ENCODE data around the gene BOK.

The BOK gene

DNA sequence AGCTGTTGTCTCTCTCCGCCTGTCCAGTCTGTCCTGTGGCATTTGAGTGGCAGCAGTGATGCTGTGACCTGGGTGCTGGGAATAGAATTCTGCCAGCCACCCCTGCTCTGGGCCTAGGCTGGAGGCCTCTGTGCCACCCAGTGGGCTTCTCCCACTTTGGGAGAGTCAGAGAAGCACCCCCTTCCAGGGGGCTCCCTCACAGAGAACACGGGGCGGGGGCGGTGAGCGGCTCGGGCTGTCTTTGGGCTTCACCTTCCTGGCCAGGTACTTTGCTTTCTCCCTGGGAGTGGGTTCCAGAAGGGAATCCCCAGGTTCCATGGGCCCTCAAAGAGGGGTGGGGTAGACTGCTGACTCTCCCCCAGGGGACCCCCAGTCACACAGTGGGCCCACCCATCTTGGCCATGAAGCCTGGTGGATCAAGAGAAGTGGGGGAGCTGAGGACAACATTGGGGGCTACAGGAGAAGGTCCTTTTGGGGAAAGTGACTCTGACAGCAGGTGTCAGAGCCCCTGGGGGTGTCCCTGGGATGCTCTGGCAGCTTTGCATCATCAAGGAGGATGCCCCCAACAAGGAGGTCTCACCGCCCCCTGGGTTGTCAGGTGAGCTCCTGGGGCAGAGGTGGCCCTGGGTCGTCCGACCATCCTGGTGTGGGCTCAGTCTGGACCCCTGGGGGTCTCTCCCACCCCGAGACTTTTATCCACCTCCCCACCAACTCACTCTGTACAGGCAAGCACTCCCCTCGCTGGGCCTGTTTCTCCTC, 18.8 kb upstream of the BOK start:
- no peak for DNase-seq

DNA sequence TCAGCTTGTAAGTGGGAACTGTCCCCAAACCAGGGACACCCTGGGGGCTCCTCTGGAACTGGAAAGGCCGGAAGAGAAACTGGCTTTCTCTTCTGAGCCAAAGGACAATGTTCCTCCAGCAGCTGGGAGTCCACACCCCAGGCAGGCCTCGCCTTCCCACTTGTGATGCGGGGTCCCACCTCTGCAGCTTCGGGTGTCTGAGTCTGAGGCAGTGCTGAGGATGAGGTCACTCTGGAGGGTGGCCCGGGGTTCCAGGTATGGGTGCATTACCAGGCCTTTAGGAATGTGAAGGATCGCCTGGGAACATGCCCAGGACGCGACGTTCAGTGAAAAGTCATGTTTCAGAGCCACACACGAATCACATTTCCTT, 18.2 kb upstream of the BOK start:
- DNase-seq, result no peak

DNA sequence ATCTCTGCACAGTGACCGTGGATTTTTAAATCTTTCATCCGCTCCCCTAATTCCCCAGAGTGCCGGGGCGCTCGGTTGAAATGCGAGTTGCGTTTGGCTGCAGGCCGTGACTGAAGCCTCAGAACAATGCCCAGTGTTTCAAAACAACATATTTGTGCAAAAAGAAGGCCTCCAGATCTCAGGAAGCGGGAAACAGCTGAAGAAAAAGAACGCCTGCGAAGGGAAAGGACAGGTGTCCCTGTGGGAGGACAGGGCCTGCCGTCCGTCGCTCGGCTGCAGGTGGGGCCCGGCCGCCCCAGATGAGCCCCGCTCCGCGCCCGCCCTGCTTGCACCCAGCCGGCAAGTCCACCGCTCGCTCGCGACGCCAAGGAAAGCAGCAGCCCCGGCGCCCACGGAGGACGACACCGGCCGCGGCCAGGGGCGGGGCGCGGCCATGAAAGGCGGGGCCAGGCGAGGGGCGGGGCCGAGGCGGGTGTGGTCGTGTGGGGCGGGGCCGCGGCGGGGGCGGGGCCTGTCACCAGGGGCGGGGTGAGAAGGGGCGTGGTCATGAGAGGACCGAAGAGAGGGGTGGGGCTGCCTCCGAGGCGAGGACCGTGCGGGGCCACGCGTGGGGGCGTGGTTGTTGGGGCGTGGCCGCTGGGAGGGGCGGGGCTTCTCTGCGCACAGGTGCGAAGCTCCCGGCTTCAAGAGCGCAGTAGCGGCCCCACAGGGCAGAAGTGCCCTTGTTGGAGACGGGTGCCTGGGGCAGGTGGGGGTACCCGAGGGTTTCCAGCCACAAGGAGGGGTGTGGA, 17.6 kb upstream of the BOK start:
- no peak for DNase-seq

DNA sequence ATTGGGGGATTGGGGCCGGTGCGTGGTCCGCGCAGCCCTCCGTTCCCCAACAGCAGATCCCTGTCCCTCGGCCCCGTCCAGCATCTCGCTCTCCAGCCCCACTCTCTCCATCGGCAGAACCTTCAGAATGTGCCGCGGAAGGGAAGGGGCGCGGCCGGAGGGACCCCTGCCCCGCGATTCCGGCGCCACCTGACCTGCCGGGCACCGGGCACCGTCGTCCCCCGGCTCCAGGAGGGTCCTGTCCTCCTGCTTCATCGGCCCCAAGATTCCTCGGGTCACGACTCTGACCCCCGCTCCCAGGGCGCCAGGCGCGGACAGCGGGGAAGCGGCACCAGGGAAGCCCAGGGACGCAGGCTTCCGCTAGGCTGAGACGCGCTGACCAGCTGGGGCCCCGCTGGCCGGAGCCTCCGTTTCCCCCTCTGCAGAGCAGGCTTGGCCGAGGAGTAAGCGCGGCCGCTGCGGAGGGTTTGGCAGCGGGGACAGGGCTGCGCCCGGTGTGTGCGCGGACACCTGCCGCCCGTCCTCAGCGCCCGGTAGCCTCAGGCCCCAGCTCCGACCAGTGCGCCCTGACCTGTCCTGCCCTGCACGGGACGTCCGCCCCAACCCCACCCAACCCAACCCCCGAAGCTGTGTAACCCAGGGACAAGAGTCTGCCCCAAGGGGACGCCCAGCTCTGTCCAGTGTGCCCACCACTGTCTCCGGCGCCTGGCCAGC, 16.8 kb upstream of the BOK start:
- DNase-seq, result no peak

DNA sequence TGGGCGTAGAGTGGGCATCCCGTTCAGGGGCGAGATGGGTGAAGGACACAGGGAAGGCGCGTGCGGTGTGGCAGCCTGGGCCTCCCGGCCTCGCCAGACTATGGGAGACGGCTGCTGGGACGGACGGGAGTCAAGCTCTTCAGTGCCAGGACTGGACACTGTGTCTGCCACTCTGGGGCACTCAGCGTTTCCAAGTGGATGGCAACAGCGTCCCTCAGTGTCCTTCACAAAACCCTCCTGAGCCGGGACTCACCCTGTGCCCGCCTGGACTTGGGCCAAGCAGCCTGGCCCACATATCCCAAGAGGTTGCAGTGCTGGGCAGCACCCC, 16.3 kb upstream of the BOK start:
- DNase-seq, result no peak

DNA sequence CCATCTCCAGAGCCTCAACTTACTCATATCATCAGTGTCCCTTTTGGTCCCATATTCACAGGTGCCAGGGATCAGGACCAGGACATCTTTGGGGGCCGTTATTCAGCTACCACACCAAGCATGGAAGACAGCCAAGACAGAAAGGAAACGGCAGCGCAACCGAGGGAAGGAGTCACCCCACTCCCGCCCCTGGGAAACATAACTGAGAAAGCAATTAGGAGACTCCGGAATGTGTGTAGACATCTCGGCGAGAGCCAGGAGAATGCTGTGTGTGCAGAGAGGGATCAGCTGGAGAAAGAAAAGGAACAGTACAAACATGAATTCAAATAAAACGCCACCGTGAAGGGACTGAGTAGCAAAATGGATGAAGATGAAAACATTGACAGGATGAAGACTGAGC, 13.4 kb upstream of the BOK start:
- no peak for DNase-seq

DNA sequence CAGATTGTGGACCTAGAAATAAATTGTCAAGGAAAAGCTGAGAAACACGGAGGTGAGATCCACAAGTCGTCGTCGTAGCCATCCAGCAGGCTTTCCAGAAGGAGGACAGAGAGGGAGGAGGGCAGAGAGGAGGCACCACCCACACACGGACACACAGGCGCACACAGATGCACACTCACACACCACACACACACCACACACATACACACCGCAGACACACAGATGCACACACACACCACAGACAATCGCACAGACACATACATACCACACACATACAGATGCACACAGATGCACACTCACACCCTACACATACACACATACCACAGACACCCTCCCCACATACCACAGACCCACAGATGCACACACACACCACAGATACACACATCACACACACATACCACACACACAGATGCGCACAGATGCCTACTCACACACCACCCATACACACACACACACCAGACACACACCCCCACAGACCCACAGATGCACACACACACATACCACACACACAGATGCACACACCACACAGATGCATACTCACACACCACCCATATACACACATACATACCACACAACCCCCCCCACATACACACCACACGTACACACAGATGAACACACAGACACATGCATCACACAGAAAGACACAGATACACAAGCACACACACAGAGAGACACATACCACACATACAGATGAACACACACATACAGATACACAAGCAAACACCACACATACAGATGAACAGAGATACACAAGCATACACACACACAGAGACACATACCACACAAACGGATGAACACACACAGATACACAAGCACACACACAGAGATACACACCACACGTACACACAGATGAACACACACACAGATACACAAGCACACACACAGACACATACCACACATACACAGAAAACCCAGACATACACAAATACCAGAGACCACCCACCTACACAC, 12.7 kb upstream of the BOK start:
- no peak for DNase-seq

DNA sequence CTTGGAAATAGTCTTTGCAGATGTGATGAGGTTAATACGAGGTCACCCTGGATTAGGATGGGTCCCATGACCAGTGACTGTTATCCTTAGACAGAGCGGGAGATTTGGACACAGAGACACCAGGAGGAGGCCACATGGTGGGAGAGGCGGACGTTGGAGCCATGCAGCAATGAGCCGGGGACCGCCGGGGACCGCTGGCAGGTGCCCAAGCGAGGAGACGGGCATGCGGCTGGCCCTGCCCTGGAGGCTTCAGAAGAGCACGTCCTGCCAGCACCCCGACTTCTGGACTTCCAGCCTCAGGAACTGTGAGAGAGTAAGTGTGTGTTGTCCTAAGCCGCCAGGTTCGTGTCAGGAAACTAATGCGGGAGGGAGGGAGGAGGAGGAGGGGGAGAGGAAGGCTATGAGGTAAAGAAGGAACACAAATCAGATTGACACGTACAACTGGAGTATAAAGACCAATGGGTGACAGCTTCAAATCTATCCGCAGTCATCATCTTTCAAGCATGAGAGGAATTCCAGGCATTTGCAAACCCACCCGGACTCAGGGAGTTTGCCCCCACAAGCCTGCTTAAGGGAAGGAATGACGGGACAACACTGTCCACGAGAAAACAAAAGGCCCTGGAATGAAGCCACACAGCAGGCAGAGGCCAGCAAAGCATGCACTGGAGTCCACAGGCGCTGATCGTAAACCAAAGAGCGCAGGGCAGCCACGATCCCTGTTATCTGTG, 11.6 kb upstream of the BOK start:
- no peak for DNase-seq

DNA sequence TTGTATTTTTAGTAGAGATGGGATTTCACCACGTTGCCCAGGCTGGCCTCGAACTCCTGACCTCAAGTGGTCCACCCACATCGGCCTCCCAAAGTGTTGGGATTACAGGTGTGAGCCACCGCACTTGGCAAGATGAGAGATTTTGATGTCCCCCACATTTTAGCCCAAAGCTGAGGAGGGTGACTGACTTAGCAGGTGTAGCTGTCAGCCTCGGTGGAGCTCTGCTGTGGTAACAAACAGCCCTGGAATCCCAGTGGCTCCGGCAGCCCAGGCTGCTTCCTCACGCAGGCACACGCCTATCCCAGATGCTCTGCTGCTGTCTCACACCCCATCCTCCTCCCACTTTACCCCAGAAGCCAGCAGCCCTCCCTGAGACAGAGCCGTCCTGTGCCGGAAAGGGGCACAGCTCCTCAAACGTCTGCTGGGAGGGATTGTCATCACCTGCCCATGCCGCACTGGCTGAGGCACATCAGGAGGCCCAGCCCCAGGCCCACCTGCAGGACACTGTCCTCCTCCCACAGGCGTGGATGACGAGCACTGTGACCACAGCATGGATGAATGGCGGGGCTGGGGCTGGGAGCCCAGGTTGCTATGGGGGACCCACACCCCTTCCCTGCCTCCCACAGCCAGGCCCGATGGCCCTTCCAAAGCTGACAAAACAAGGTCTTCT, 10.6 kb upstream of the BOK start:
- no peak for DNase-seq

DNA sequence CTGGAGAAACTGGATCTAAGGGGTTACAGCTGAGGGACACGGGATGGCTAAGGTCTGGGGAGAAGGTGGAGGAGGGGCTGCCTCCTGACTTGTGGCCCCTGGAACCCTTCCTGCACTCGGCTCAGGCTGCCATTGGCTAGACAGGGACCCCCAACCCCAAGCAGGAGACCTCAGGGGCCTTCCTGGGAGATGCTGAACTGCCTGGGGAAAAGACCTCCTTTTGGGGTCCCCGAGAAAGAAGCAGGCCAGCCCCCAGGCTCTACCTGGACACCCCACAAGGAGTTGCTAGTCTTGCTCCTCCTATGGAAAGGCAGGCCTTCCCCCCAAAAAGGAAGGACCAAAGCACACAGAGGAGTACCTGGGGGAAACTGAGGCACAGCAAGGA, 10.1 kb upstream of the BOK start:
- DNase-seq, result no peak

DNA sequence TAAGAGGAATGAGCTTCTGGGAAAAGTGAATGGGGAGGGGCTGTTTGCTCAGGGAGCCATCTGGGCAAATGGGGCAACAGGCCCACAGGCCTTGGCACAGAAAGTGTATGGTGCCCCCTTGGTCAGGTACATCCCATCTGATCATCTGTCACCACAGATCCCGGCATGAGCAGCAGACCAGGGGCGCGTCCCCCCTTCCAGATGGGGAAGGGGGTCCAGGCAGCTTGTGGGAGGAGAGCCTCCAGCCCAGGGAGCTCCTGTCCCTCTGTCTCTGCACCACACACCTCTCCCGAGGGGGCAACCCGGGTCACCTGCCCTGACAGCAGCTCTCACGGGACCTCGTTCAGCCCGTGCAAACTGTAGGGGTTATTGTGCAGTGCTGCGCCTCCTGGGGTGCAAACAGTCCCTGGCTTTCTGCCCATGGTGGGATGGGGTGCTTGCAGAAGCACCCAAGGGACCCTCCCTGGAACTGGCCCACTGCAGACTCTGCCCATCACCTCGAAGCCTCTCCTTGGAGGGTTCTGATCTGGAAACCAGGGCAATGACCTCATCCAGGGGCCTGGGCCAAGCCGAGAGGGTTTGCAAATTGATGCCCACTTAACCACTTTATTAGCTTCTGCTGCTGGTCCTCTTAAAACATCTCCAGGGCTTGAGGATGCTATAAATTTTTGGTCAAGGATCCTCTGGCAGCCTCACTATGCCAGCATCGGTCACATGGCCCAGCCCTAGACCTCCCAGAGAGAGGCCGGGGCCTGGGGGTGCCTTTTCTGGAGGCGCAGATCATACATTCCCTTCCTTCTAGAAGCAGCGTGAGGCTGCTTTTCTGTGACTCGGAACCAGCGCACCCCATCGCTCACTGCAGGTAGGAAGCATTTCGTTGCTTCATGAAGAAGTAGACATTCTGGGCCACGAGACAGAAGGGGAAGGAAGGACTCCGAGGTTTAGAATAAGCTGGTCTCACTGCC, 7.6 kb upstream of the BOK start:
- DNase-seq, result no peak

DNA sequence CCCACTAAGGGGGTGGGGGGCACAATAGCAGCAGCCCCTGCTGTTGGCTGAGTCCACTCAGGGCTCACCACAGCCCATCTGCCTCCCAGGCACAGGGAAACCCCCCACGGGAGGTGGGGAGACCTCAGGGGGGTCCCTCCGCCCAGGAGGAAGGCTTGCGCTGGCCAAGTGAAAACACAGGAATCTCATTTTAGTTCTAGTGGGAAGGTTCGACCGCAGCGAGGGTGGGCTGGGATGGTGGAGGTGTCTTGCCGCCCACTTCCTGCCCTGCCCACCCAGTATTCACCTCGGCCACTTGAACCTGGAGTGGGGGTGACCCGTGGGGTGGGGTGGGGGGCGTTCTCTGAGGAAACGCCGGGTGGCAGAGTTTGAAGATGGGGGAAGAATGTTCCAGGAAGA, 6.9 kb upstream of the BOK start:
- DNase-seq, result no peak

DNA sequence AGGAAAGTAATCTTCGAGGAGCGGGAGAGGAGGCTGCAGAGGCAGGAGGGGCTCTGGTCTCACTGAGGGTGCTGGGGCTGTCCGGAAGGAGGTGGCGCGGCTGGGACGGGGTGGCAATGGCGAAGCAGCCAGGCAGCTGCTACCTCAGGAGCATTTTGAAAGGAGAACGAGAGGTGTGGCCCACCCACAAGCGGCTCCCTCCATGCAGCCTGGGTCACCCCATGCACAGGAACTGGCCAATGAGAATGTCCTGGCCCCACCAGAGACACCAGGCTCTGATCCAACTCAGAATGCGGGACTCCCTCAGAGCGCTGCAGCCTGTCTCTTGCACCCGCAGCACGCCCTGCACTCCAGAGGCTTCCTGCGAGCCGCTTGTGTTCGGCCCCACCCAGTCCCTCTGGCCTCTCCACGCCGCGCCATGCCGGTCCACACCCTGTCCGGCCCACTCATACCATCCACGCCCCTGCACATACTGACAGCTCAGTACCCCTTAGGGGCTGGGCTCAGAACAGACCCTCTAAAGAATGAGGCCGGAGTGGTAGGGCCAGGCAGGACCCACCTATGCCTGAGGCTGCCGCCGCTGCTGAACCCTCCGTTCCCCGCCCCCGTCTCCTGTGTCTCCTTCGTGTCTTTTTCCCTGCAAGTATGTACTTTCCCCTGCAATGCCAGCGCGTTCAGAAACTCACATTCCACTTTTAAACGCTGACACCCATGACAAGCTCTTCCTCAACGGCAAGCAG, 6.4 kb upstream of the BOK start:
- DNase-seq, result no peak

DNA sequence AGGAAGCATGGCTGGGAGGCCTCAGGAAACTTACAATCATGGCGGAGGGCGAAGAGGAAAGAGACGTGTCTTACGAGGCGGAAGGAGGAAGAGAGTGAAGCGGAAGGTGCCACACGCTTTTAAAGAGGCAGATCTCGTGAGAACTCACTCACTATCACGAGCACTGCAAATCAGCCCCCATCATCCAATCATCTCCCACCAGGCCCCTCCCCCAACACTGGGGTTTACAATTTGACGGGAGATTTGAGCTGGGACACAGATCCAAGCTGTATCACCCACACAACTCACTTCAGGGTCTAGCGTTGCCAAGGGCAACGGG, 5.1 kb upstream of the BOK start:
- no peak for DNase-seq

DNA sequence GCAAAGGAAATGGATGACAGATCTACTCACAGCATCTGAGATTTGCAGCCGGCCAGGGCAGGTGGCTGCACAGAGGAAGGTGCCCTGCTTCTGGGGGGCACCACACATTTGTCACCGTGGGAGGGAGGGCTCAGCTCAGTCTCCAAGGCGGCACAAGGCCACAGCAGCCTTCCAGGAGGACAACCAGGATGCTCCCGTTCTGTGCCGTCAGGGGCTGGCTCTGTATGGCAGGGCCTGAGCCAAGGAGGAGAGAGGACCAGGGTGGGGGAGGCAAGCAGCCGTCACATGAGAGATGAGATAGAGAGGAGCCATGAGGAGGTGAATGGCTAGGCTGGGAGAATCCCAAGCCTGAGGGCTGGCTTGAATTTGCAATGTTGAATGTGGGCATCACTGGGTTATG, 4.6 kb upstream of the BOK start:
- no peak for DNase-seq

DNA sequence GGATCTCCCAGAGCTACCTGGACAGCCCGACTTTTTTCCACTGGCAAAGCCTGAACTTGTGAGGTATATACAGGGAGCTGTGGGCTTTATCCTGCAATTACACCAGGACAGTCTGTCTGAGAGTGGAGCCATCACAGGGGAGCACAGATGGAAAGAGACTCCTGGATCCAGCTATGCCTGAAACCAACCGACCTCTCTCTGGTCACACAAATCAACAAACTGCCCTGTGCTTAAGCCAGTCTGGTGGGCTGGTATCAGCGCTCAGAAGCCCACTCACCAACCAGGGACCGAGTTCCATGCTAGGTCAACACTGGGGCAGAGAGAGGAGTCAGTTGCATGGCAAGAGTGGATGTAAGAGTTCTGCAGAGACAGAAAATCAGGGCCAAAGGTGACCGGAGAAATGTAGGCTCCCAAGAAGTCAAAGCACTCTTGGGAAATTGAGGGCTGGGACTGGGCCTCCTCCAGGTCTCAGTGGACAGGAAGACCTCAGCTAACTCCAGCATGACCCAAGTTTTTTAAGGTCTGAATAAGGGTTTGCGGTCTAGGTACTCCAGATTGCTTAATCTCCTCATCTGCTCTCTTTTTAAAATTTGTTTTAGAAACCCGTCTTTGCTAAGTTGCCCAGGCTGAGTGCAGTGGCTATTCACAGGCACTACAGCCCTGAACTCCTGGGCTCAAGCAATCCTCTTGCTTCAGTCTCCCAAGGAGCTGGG, 3.8 kb upstream of the BOK start:
- DNase-seq, result no peak

DNA sequence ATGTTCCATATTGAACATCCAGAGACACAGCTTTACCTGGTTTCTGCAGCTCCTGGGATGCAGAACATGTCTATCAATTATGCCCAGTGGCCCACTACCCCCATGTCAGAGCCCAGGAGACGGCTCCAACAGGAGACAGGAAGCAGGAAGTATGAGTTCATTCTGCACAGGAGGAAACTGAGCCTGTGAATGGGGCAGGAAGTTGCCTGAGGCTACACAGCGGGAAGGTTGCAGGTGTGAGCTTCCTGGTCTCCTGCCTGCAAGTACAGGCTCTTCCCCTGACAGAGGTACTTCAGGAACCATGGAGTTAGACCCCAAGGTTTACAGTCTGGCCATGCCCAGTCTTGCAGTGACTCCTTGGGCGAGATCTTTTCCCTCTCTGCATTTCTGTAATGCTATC, 2.8 kb upstream of the BOK start:
- no peak for DNase-seq

DNA sequence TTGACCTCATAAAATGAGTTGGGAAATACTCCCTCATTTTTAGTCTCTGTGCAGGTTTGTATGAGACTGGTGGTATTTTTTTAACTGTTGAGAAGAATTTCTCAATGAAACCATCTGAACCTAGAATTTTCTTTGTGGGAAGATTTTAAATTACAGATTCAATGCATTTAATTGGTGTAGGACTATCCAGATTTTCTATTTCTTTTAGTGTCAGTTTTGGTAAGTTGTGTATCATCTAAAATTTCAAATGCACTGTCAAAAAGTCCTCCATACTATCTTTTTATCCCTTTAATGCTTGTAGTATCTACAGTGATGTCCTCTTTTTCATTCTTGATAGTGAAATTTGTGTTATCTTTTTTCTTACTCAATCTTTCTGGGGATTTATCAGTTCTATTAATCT, 1.8 kb upstream of the BOK start:
- DNase-seq, result no peak

All from SIG-M5 (cell line).